IMR-90 (cell line): Measurements from ENCODE around the gene RYR1. TPM values are rescaled to one million over a fixed set of nuclear protein-coding genes. Genes with fewer than 3 reads are reported as not detected.

Source experiments
- ATAC-seq: fragments of 200-7000 bp; cut with Tn5 transposase; 2 replicates; pipeline ENCODE4 v1.9.1; 2020; ENCODE audit warnings: low read depth, mild to moderate bottlenecking, moderate library complexity
- BruUV-seq: library from RNA; stranded (reverse); fragments of 400-500 nt; replicated peaks from 2 replicates; lab custom pipeline; 2021; lab: Mats Ljungman, UMichigan
- CTCF ChIA-PET: fragments of 300-600 bp; formaldehyde crosslinking; extraction: SDS; loops from one replicate; lab custom pipeline; 2021; ENCODE audit warnings: antibody characterized with exemption; lab: Yijun Ruan, JAX
- POLR2A ChIA-PET: fragments of 300-600 bp; sonication (Branson Sonifier 250); formaldehyde crosslinking; loops from one replicate; lab custom pipeline; 2022; ENCODE audit warnings: antibody characterized with exemption; ENCODE audit not compliant: unreplicated experiment; lab: Charles Lee
- DNase-seq: peaks from one replicate; pipeline ENCODE4 v3.0.0; 2013
- H2AFZ ChIP-seq: replicated peaks from 2 replicates; pipeline ENCODE3; 2013; ENCODE audit warnings: low read length, mild to moderate bottlenecking; ENCODE audit not compliant: poor library complexity
- H2AK5ac ChIP-seq: 2 replicates; pipeline ENCODE4 v1.6.1; 2013; ENCODE audit warnings: low read depth, low read length, inconsistent platforms
- H2AK9ac ChIP-seq: replicated peaks from 2 replicates; pipeline ENCODE3; 2013; ENCODE audit warnings: mild to moderate bottlenecking, low read depth, low read length, moderate library complexity; ENCODE audit not compliant: poor library complexity
- H2BK120ac ChIP-seq: 2 replicates; pipeline ENCODE4 v1.6.1; 2013; ENCODE audit warnings: low read depth, low read length, inconsistent platforms
- H2BK15ac ChIP-seq: 3 replicates; pipeline ENCODE4 v1.6.1; 2013; ENCODE audit warnings: low read depth, low read length, inconsistent platforms
- H2BK20ac ChIP-seq: 2 replicates; pipeline ENCODE4 v1.6.1; 2013; ENCODE audit warnings: low read depth, mild to moderate bottlenecking, inconsistent platforms, low read length, moderate library complexity
- H2BK5ac ChIP-seq: 2 replicates; pipeline ENCODE4 v1.6.1; 2013; ENCODE audit warnings: mild to moderate bottlenecking, low read depth, low read length, inconsistent platforms; ENCODE audit not compliant: poor library complexity, severe bottlenecking
- H3K14ac ChIP-seq: replicated peaks from 2 replicates; pipeline ENCODE4 v1.6.1; 2013; ENCODE audit warnings: low read depth, low read length, inconsistent platforms
- H3K18ac ChIP-seq: 2 replicates; pipeline ENCODE4 v1.6.1; 2013; ENCODE audit warnings: low read depth, low read length, control low read depth
- H3K23ac ChIP-seq: 2 replicates; pipeline ENCODE4 v1.6.1; 2013; ENCODE audit warnings: low read depth, low read length, inconsistent platforms
- H3K27ac ChIP-seq: 2 replicates; pipeline ENCODE4 v1.5.1; 2013; ENCODE audit warnings: mild to moderate bottlenecking, control low read depth, low read length; ENCODE audit not compliant: insufficient read depth
- H3K27me3 ChIP-seq: 2 replicates; pipeline ENCODE4 v1.6.1; 2013; ENCODE audit warnings: low read length; ENCODE audit not compliant: control insufficient read depth, insufficient read depth
- H3K36me3 ChIP-seq: 2 replicates; pipeline ENCODE4 v1.6.1; 2013; ENCODE audit warnings: low read length, mixed read lengths; ENCODE audit not compliant: control insufficient read depth, insufficient read depth
- H3K4ac ChIP-seq: 2 replicates; pipeline ENCODE4 v1.6.1; 2013; ENCODE audit warnings: low read depth, low read length, inconsistent platforms
- H3K4me1 ChIP-seq: 2 replicates; pipeline ENCODE4 v1.6.1; 2013; ENCODE audit warnings: low read length, mixed read lengths; ENCODE audit not compliant: control insufficient read depth, insufficient read depth
- H3K4me2 ChIP-seq: 2 replicates; pipeline ENCODE4 v1.6.1; 2013; ENCODE audit warnings: low read depth, mild to moderate bottlenecking, control low read depth, low read length, moderate library complexity
- H3K4me3 ChIP-seq: 2 replicates; pipeline ENCODE4 v1.5.1; 2013; ENCODE audit warnings: low read depth, mild to moderate bottlenecking, control low read depth, low read length, moderate library complexity; ENCODE audit not compliant: insufficient read depth
- H3K56ac ChIP-seq: 2 replicates; pipeline ENCODE4 v1.6.1; 2013; ENCODE audit warnings: low read length, inconsistent platforms; ENCODE audit not compliant: insufficient read depth; ENCODE audit errors: extremely low read depth
- H3K79me1 ChIP-seq, 2 experiments: 2 replicates each; pipeline ENCODE4 v1.6.1; 2013; ENCODE audit warnings: low read length in 2 of 2, inconsistent platforms in 1 of 2, low read depth in 1 of 2
- H3K9ac ChIP-seq: 2 replicates; pipeline ENCODE4 v1.6.1; 2013; ENCODE audit warnings: low read depth, low read length, control low read depth
- H3K9me1 ChIP-seq: 2 replicates; pipeline ENCODE4 v1.6.1; 2013; ENCODE audit warnings: low read length, inconsistent platforms; ENCODE audit not compliant: insufficient read depth
- H3K9me3 ChIP-seq: 2 replicates; pipeline ENCODE4 v1.6.1; 2013; ENCODE audit warnings: low read length; ENCODE audit not compliant: control insufficient read depth, insufficient read depth
- H4K20me1 ChIP-seq: 2 replicates; pipeline ENCODE4 v1.6.1; 2013; ENCODE audit warnings: low read length, inconsistent platforms; ENCODE audit not compliant: insufficient read depth
- H4K5ac ChIP-seq: 2 replicates; pipeline ENCODE4 v1.6.1; 2013; ENCODE audit warnings: mild to moderate bottlenecking, low read depth, low read length, control low read depth
- H4K8ac ChIP-seq, 2 experiments: 2 replicates each; pipeline ENCODE4 v1.6.1; 2013; ENCODE audit warnings: low read depth in 2 of 2, low read length in 2 of 2, control low read depth in 1 of 2, inconsistent platforms in 1 of 2
- H4K91ac ChIP-seq: 2 replicates; pipeline ENCODE4 v1.6.1; 2013; ENCODE audit warnings: low read depth, low read length, inconsistent platforms; ENCODE audit not compliant: insufficient read depth
- BHLHE40 ChIP-seq: fragments of 150-350 bp; IDR thresholded peaks from 2 replicates; pipeline ENCODE4 v1.6.1; 2016; ENCODE audit warnings: mild to moderate bottlenecking, low read depth, low read length
- CEBPB ChIP-seq: IDR thresholded peaks from 2 replicates; pipeline ENCODE4 v1.6.1; 2012; ENCODE audit warnings: low read depth, low read length, improper control_type of control experiment
- CHD1 ChIP-seq: IDR thresholded peaks from 2 replicates; pipeline ENCODE4 v1.6.1; 2012; ENCODE audit warnings: low read depth, low read length, improper control_type of control experiment
- ELK1 ChIP-seq: fragments of 150-350 bp; IDR thresholded peaks from 2 replicates; pipeline ENCODE4 v1.6.1; 2016; ENCODE audit warnings: low read depth, mild to moderate bottlenecking, low read length, moderate library complexity, borderline replicate concordance
- MAFK ChIP-seq: IDR thresholded peaks from 2 replicates; pipeline ENCODE4 v1.6.1; 2012; ENCODE audit warnings: low read depth, low read length, improper control_type of control experiment
- NFE2L2 ChIP-seq: fragments of 150-350 bp; IDR thresholded peaks from 2 replicates; pipeline ENCODE4 v1.6.1; 2016; ENCODE audit warnings: low read depth, mild to moderate bottlenecking, low read length
- RCOR1 ChIP-seq: IDR thresholded peaks from 2 replicates; pipeline ENCODE4 v1.6.1; 2012; ENCODE audit warnings: mild to moderate bottlenecking, low read length, improper control_type of control experiment; ENCODE audit not compliant: insufficient replicate concordance
- RFX5 ChIP-seq: IDR thresholded peaks from 2 replicates; pipeline ENCODE4 v1.8.0; 2012; ENCODE audit warnings: low read depth, mild to moderate bottlenecking, low read length, moderate library complexity
- WGBS, 2 experiments: methylation state at CpG; one replicate each; pipeline versions ENCODE4 v1.1.5 to v1.1.7; 2013; ENCODE audit warnings: missing lambda C conversion rate in 2 of 2; ENCODE audit not compliant: insufficient read length in 1 of 2; ENCODE audit errors: extremely low coverage in 2 of 2; 5-methylcytosine and 5-hydroxymethylcytosine counted together
- dilution Hi-C: fragments of 300-500 bp; cut with HindIII; formaldehyde crosslinking; loops from one replicate; pipeline ENCODE4 v1.14.3; 2018; ENCODE audit warnings: low sequenced_read_pairs; ENCODE audit not compliant: unreplicated experiment
- in situ Hi-C: fragments of 300-500 bp; cut with MboI; formaldehyde crosslinking; loops from 3 replicates; pipeline ENCODE4 v1.14.3; 2019; ENCODE audit warnings: low sequenced_read_pairs, inconsistent platforms, mixed read lengths
- intact Hi-C: fragments of 100-400 bp; cut with micrococcal nuclease; formaldehyde crosslinking; loops from 2 replicates; pipeline ENCODE4 v1.10.0; 2022
- polyA plus RNA-seq, 3 experiments: library from polyadenylated mRNA; depleted of rRNA; stranded (reverse); fragments of >200 nt; gene quantifications; 2 replicates each; pipeline ENCODE4 v1.2.3, GENCODE V29; 2012; ENCODE audit warnings: low replicate concordance in 1 of 3
- total RNA-seq: library from RNA; depleted of rRNA; stranded (reverse); fragments of >200 nt; gene quantifications from 2 replicates; pipeline ENCODE4 v1.2.3, GENCODE V29; 2012

Gene RYR1
- total and polyA plus RNA-seq, 2 of the 4 experiments (the other 2 are of a cell fraction), result not detected

GRCh38 chr19:38486731-38487336 is 53.3 kb downstream of the RYR1 start:
- Histone ChIP-seq H3K9me1 (no peaks in the 10 kb centered on the region), H3K9ac (no peak overlapping the region), H3K36me3 (no peaks in the 10 kb centered on the region), H2BK20ac (no peak overlapping the region), H2AK5ac (no peak overlapping the region), H3K79me1 (no peaks in the 10 kb centered on the region), H2AK9ac (no peak overlapping the region), H4K5ac (no peak overlapping the region), H2BK5ac (no peak overlapping the region), H3K18ac (no peak overlapping the region), H3K9me3 (peaks cover 2% of the 10 kb centered on the region; the same call in 1 of the 2 replicates), H3K4me3 (no peak overlapping the region), H2BK120ac (no peak overlapping the region), H3K56ac (no peak overlapping the region), H4K8ac (no peak overlapping the region), H3K4me2 (no peak overlapping the region), H3K23ac (no peak overlapping the region), H3K27ac (no peak overlapping the region), H3K14ac (no peak overlapping the region), H2BK15ac (no peak overlapping the region), H3K27me3 (no peaks in the 10 kb centered on the region), H3K4me1 (no peaks in the 10 kb centered on the region), H4K91ac (no peak overlapping the region), H4K20me1 (no peaks in the 10 kb centered on the region), H2AFZ (no peak overlapping the region), H3K4ac (no peak overlapping the region)
- ChIA-PET POLR2A (no interaction called here), CTCF (no interaction called here)
- dilution Hi-C loops (no loop called here), in situ Hi-C loops (no loop called here), intact Hi-C loops (no loop called here)
- ATAC-seq, result no peak
- no peak for TF ChIP-seq NFE2L2
- TF ChIP-seq RFX5, result no peak
- no peak for TF ChIP-seq MAFK
- no peak for TF ChIP-seq BHLHE40
- no peak for TF ChIP-seq RCOR1
- TF ChIP-seq ELK1, result no peak
- no peak for TF ChIP-seq CEBPB
- TF ChIP-seq CHD1, result no peak
- 68 to 100% methylated on average over 2 to 4 of the region's 6 CpGs for WGBS, 2 experiments
- BruUV-seq, result no TSS peak
- DNase-seq, result no peak
